Activated T-cell treated with anti-CD3 and anti-CD28 coated beads for 24 hours (primary cell): ENCODE results near the gene TTC23.
"Not testable (repeated sequence)": the region's sequence is repeated elsewhere in the genome, so short reads cannot be mapped to it uniquely, and the experiment has no call there.

Source experiments
- DNase-seq: peaks from one replicate; pipeline ENCODE4 v3.0.0-alpha.2; 2020; ENCODE audit warnings: low read depth

TTC23 gene

DNA sequence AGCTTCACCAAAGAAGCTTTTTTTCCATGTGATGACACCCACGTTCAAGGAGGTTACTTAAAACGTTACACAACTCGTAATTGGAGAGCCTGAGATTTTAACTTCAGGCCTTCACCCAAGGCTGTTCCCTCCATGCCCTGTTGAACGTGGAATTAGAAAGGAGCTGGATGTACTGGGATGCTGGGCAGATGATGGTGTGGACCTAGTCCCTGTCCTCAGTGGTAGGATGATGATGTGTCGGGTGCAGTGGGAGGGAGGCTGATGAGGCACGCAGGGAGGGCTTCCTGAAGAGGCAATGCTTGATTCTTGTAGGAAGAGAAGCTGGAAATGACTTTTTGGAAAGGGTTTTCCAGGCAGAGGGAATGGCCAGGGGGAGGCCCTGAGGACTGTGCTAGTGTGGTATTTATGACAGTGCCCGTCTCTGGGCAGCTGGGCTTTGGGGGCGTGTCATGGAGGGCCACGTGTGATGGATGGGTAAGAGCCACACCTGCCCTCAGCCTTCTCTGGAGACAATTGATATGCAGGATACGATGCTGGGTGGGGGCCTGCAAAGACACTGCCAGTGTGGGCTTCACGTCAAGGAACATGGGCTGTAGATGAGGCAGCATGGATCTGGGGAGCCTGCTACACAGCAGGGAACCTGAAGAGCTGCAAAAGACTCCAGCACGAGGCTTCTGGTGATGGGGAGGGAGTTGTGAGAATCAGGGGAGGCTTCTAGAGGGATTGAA, 129.2 kb downstream of the TTC23 start:
- no peak for DNase-seq

GRCh38 chr15:99118801-99119546, 130.4 kb downstream of the TTC23 start:
- no peak for DNase-seq

DNA sequence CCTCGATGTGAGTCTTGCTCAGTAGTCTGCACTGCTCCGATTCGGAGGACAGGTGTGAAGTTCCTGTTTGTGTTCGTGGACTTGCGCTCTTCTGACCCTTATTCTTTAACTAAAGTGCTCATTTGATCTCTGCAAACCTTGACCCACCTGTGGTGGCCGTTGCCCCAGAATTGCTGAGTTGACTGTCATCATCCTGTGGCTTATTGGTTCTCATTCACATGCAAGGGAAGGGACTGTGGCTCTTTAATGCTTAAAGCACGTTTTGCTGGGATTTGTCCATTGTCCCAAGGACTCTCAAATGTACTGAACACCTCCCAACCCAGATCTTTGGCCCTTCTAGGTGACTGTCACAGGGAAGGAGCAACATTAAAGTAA, 131.1 kb downstream of the TTC23 start:
- no peak for DNase-seq

- no peak for DNase-seq
Measured at GRCh38 chr15:99117563-99118257, 131.7 kb downstream of the TTC23 start.

DNA sequence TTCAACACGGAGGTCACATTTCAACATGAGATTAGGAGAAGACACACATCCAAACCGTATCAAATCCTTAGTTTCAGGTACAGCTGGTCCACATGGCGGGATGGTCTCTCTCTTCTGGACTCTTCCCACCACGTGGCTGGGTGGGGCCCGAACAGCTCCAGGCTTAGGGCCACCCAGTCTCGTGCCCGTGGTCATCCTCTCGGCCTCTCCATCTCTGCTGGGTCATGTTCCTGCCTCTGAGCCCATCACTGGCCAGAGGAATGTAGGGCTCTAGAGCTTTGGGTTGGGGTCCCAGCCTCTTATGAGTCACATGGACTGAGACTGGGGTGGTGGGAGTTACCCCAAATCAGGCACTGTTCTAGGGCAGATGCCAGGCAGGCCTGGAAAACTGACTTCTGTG, 132.3 kb downstream of the TTC23 start:
- DNase-seq, result no peak

GRCh38 chr15:99115300-99116215, 133.8 kb downstream of the TTC23 start:
- DNase-seq, result no peak

DNA sequence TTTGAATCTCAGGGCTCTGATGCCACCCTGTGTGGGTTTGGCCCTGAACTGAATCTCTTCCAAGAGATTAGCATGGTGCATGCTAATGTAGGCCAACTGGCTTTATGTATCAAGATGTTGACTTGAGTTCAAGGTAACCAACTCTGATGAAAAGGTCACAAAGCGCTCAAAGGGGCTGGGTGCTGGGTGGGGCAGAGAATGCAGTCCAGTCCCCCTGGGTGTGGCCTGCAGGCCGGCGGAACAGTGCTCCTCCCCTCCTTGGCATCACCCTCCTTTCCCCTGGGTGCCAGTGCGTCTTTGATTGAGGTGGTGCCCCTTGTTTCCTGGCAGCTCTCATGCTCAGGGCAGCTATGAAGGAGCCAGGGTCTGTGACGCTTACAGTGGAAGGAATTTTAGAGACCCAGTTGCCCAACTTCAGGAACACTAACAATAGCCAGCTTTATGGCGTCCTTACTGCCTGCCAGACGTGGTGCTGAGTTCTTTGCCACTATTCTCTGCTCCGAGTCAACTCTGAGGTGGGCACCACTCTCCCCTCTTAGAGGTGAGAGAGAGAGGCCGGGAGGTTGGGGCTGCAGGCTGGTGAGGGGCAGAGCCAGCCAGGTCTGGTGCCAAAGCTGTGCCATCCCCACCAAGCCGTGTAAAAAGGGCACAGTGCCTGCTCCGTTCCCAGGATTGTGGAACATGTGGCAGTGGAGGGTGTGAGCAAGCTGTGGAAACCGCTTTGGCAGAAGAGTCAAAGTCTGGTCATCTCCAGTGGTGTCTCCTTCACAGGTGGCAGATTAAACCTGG, 134.7 kb downstream of the TTC23 start:
- no peak for DNase-seq

DNA sequence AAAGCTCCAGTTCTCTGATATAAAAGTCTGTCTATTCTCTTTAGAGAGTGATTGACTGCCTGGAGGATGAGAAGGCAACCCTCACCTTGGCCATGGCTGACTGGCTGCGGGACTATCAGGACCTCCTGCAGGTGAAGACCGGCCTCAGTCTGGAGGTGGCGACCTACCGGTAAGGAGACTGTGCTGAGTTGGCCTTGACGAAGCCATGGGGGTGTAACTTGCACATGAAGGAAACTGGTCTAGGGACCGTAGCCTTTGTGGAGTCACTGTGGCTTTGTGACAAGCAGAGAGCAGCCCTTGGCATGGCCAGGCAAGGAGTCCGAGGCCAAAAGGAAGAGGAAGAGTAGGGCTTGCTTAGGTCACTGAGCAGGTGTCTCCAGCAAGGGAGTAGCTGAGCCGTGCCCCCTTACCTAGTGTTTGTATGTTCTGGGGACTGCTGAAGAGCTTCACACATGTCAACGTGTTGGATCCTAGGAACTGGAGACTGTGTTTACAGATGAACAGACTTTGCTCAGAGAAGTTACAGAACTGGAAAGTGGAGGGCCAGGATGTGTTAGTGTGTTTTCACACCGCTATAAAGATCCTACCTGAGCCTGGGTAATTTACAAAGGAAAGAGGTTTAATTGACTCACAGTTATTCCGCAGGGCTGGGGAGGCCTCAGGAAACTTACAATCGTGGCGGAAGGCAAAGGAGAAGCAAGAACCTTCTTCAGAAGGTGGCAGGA, 135.7 kb downstream of the TTC23 start:
- DNase-seq, result no peak

DNA sequence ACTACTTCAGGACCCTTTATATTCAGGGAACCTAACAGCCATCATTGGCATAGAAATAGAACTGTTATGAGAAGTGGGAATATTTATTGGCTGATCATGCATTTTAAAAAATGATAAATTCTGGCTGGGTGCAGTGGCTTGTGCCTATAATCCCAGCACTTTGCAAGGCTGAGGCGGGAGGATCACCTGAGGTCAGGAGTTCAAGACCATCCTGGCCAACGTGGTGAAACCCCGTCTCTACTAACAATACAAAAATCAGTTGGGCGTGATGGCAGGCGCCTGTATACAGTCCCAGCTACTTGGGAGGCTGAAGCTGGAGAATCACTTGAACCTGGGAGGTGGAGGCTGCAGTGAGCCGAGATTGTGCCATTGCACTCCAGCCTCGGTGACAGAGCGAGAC, 137.7 kb downstream of the TTC23 start:
- DNase-seq, result not testable (repeated sequence)

DNA sequence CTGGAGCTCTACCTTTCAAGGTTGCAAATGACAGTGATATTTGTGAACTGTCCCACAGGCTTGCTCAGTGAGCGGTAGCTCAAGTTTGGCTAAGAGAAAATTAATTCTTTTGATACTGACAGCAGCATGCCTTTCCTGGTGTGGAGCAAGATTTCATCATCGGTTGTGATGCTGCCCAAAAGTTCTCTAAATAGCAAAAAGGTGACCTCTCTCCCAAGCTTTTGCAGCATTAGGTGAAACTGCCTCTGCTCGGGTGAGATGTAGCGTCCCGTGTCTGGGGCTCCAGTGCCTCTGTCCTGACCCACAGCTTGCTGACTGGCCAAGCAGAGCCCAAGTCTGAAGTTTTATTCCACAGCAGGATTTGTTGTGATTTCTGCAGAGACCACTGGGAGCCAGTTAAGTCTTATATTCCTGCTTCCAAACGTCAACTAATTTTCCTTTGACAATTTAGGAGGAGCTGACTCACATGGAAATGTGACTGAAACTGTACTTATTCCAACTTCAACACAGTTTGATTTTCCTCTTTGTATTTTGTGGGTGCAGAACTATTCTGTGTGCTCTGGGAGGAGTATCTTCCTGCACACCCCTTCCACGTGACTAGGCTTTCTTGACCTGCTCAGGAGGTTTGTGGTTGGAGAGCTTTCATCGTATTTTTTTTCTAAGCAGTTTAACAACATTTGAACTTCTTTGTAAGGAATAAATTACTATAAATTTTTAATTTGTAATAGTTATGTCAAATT, 138.6 kb downstream of the TTC23 start:
- DNase-seq, result no peak

DNA sequence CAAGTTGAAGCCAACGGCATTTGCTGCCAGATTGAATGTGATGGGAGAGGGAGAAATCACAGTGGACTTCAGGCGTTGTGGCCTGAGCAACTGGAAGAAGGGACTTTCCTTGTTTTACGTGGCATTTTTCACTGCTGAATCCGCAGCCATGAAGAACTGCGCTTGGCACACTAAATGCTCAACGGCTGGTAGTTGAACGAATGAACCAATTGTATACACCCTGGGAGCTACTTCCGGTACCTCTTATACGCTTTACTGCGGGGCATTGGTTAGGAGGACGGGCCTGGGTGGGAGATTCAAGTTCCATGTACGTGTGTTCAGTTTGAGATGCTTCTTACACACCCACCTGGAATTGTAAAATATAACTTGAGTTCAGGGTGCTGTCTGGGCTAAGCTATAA, 139.3 kb downstream of the TTC23 start:
- no peak for DNase-seq

GRCh38 chr15:99109555-99110021, 139.8 kb downstream of the TTC23 start:
- DNase-seq, result no peak

DNA sequence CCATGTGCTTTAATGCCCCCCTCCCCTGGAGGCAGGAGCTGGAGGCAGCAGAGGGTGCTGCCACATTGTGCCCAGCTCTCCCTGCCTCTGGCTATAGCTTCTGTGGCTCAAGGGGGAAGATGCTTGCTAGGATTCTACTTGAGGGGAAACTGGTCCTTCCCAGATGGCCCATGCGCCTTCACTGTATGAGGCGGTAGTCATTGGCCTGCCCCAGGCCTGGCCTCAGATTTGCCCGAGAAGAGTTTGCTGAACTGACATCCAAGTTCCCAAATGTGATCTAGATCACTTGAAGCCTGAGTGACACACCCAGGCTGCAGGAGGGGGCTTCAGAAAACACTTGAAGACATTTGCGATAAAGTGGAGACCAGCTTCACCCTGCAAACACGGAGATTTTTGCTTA, 140.4 kb downstream of the TTC23 start:
- no peak for DNase-seq

- DNase-seq, result no peak
Measured at GRCh38 chr15:99106417-99107220, 142.8 kb downstream of the TTC23 start.

DNA sequence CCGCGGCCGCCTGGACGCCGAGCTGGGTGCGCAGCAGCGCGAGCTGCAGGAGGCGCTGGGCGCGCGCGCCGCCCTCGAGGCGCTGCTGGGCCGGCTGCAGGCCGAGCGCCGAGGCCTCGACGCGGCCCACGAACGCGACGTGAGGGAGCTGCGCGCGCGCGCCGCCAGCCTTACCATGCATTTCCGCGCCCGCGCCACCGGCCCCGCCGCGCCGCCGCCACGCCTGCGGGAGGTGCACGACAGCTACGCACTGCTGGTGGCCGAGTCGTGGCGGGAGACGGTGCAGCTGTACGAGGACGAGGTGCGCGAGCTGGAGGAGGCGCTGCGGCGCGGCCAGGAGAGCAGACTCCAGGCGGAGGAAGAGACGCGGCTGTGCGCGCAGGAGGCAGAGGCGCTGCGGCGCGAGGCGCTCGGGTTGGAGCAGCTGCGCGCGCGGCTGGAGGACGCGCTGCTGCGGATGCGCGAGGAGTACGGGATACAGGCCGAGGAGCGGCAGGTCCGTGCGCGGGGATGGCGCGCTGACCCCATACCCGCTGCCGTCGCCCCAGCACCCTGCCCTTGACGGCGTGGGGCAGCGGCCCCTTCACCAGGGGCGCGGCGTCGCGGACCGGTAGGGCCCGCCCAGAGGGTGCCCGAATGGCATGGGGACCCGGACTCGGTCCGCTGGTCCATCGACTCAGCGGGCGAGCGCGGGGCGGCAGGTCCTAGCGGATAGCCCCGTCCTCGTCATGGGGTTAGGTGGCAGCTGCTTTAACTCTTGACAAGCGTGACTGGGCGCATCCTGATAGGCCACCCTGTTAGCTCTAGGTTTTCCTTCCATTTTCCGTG, 143.7 kb downstream of the TTC23 start:
- DNase-seq, result no peak

- DNase-seq, result no peak
Measured at GRCh38 chr15:99104788-99105513, 144.4 kb downstream of the TTC23 start, which contains the start of gene SYNM. Gene SYNM, plus strand, starts transcription at chr15:99105080. Its CDS starts 120 bp downstream, at chr15:99105200.

DNA sequence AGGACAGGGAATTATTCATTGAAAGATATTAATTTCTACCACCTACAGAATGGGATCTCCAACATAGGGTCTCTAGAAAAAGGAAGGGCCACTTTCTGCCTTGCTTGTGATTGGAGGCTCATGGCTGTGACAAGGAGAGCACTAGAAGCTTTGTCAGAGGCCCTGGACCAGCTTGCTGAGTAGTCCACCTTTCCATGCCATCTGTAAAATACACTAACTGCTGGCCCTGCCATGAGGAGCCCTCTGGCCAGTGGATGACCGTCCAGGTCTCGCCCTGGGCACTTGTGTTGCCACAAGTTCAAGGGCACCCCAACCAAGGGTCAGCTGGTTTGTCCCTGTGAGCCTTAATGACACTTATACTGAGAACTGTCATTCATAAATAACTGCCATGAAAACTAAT, 146.1 kb downstream of the TTC23 start:
- no peak for DNase-seq
